ENCODE measurements around the gene TNS3. TPM values are rescaled to one million over a fixed set of nuclear protein-coding genes. Genes with fewer than 3 reads are reported as not detected.
"Not testable (repeated sequence)": the region's sequence is repeated elsewhere in the genome, so short reads cannot be mapped to it uniquely, and the experiment has no call there.

Gene TNS3
- polyA plus RNA-seq, 3 donors = 92.4 to 94.7 (median 93.7) TPM

- DNase-seq = no peak
Measured at GRCh38 chr7:47605816-47606575, 24.1 kb upstream of the TNS3 start.

- no peak for DNase-seq
Measured at GRCh38 chr7:47604496-47604890, 22.6 kb upstream of the TNS3 start.

GRCh38 chr7:47603514-47604255, 21.8 kb upstream of the TNS3 start:
- not testable (repeated sequence) for DNase-seq

GRCh38 chr7:47602272-47603004, 20.5 kb upstream of the TNS3 start:
- no peak for DNase-seq

- DNase-seq = no peak
Measured at GRCh38 chr7:47601881-47602249, 20.0 kb upstream of the TNS3 start.

GRCh38 chr7:47601119-47601880, 19.4 kb upstream of the TNS3 start:
- no peak for DNase-seq

- no peak for DNase-seq
Measured at GRCh38 chr7:47600199-47601118, 18.5 kb upstream of the TNS3 start.

- DNase-seq = no peak
Measured at GRCh38 chr7:47597379-47597778, 15.5 kb upstream of the TNS3 start.

GRCh38 chr7:47596502-47597202, 14.7 kb upstream of the TNS3 start:
- DNase-seq = no peak

GRCh38 chr7:47594406-47594805, 12.5 kb upstream of the TNS3 start:
- DNase-seq = no peak

GRCh38 chr7:47591655-47592572, 10.0 kb upstream of the TNS3 start:
- no peak for DNase-seq

- no peak for DNase-seq
Measured at GRCh38 chr7:47591089-47591654, 9.3 kb upstream of the TNS3 start.

- DNase-seq = not testable (repeated sequence)
Measured at GRCh38 chr7:47590215-47590614, 8.3 kb upstream of the TNS3 start.

- DNase-seq = no peak
Measured at GRCh38 chr7:47588704-47589225, 6.9 kb upstream of the TNS3 start.

GRCh38 chr7:47587976-47588375, 6.1 kb upstream of the TNS3 start:
- no peak for DNase-seq

- DNase-seq = no peak
Measured at GRCh38 chr7:47587351-47587750, 5.4 kb upstream of the TNS3 start.

- DNase-seq = no peak
Measured at GRCh38 chr7:47586925-47587324, 5.0 kb upstream of the TNS3 start.

GRCh38 chr7:47586161-47586670, 4.3 kb upstream of the TNS3 start:
- not testable (repeated sequence) for DNase-seq

All from renal pelvis (tissue), 4 donors.